ENCODE data around the gene TMEM131.

TMEM131 gene

DNA sequence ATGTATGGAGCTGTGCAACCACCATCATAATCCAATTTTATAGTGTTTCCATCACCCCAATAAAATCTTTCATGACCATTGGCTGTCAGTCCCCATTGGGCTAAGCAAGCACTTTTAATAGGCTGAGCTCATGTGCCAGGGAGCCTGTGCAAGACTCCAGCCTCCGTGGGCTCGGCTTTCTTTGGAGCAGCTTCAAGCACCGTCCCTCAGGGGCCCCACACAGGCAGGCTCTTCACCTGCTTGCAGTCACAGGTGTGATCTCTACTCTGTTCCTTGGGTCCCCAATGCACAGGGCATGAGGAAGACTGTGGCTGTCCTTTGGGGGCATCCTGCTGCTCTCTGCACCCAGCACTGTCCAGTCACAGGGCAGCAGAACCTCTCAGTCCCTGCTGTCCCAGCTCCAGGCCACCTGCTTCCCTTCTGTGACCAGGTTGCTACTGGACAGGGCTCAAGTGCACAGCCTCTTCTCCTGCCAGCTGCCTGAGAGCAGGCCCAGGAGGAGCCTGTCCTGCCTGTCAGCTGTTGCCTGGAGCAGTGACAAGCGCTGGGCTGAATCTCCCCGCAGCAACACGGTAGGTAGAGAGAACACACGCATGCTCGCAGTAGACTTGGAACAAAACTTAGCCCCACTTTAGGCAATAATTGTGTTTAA is 40.7 kb upstream of the TMEM131 start:
- no peak overlapping the region for H3K27ac ChIP-seq
- TF ChIP-seq ZFX (IDR thresholded peaks at IDR 0.05) (no peak), CTCF (conservative IDR thresholded peaks at IDR 0.05) (no peak)

DNA sequence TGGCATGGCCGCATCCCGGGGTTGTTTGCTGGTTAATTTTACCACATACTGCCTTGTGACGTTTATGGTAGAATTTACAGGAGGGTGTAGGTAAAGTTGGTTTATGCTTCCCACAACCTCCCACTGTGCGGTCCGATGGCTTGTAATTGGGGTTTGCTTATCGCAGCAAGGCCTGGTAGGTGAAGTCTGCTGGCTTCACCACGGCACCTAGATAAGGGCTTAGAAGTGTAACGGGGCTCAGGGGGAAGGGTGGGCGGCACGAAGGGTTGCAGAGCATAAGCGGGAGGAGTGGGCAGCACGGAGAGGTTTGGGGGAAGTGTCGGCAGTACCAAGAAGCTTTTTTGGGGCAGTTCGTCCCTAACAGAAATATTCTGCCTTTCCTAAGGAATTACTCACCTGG is 39.0 kb upstream of the TMEM131 start:
- H3K27ac ChIP-seq, result no peak overlapping the region
- TF ChIP-seq CTCF (conservative IDR thresholded peaks at IDR 0.05) (no peak), ZFX (IDR thresholded peaks at IDR 0.05) (no peak)

DNA sequence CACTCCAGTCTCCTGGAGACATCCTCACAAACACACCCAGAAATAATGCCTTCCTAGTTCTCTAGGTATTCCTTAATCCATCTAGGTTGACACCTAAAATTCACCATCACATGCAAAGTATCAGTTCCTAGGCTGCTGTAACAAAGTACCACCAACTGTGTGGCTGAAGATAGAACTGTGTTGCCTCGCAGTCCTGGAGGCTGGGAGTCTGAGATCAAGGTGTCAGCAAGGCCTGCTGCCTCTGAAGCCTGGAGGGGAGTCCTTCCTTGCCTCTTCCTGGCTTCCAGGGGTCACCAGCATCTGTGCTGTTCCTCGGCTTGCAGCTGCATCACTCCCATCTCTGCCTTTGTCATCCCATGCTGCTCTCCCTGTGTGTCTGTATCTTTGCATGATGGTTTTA is 36.3 kb upstream of the TMEM131 start:
- TF ChIP-seq ZFX (IDR thresholded peaks at IDR 0.05) (no peak), CTCF (conservative IDR thresholded peaks at IDR 0.05) (no peak)
- H3K27ac ChIP-seq, result no peak overlapping the region

DNA sequence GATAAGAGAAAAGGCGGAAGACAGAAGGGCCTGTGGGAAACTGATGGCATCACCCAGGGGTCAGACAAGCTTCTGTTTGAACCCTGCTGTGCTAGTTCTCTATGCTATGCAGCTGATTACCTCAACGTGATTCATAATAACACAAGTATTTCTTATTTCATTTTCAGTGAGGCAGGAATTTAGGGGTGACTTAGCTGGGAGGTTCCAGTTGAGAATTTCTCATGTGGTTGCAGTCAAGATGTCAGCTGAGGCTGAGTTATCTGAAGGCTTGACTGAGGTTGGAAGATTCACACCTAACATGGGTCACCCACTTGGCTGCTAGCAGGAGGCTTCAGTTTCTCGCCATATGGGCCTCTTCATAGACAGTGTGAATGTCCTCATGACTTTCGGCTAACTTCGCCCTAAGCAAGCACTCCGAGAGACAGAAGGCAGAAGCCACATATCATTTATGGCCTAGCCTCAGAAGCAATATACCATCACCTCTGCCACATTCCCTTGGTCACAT is 34.0 kb upstream of the TMEM131 start:
- TF ChIP-seq CTCF (conservative IDR thresholded peaks at IDR 0.05) (no peak), ZFX (IDR thresholded peaks at IDR 0.05) (no peak)
- H3K27ac ChIP-seq, result no peak overlapping the region

DNA sequence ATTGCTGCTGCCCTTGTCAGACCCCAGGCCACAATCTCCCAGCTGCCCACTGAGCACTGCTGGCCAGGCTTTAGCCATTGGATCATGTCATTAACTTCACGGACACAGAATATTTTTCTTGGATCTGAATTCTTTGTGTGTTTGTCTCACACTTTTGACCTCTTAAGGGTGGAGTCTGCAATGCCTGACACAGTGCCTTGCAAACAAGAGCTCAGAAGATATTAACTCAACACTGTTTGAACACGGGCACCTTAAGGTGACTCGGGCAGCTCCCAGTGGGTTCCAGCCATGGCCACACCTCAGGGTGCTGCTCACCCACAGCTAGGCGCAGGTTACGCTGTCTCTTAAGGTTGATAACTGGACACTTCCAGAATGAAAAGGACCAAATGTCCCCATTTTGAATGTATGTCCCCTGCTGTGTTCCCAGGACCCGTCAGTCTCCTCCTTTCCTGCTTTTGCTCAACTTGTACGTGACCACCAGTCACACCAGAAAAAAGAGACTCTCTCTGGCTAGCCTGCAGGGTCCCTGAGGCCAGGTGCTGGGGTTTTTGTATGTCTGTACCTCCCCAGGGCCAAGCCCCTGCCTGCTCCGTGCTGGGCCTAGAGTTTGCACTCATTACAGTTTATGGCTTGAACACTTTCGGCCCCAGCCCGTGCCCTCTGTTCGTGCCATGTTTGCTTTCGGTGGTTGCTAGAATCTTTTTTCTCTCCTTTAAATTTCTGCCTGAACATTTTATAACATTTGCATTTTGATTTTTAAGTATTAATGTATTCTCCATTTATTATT is 33.4 kb upstream of the TMEM131 start:
- H3K27ac ChIP-seq, result no peak overlapping the region
- TF ChIP-seq ZFX (IDR thresholded peaks at IDR 0.05) (no peak), CTCF (conservative IDR thresholded peaks at IDR 0.05) (no peak)

GRCh38 chr2:98028101-98028561 is 32.4 kb upstream of the TMEM131 start:
- H3K27ac ChIP-seq, result no peak overlapping the region
- TF ChIP-seq CTCF (conservative IDR thresholded peaks at IDR 0.05) (no peak), ZFX (IDR thresholded peaks at IDR 0.05) (no peak)

GRCh38 chr2:98027538-98027937 is 31.8 kb upstream of the TMEM131 start:
- H3K27ac ChIP-seq, result no peak overlapping the region
- TF ChIP-seq ZFX (IDR thresholded peaks at IDR 0.05) (no peak), CTCF (conservative IDR thresholded peaks at IDR 0.05) (no peak)
